ENCODE results near the gene NXPE3. TPM values are rescaled to one million over a fixed set of nuclear protein-coding genes. Genes with fewer than 3 reads are reported as not detected.

NXPE3 gene
- total RNA-seq, 1 donor from 2014 or later: 48.0 TPM

- ATAC-seq (no peak), DNase-seq (no peak)
- intact Hi-C loops (cut with micrococcal nuclease): no loop called here
These were observed 17.2 kb downstream of the NXPE3 start for GRCh38 chr3:101796077-101796680.

- intact Hi-C loops (cut with micrococcal nuclease): no loop called here
- DNase-seq: no peak
- no peak for ATAC-seq
These were observed 22.2 kb downstream of the NXPE3 start for GRCh38 chr3:101801174-101801573.

- ATAC-seq (no peak), DNase-seq (no peak)
- intact Hi-C loops (cut with micrococcal nuclease): no loop called here
These were observed 23.2 kb downstream of the NXPE3 start for GRCh38 chr3:101802179-101802578.

GRCh38 chr3:101803173-101803782, 24.3 kb downstream of the NXPE3 start:
- DNase-seq (no peak), ATAC-seq (peak; percentile 96)
- intact Hi-C loops (cut with micrococcal nuclease): no loop called here

GRCh38 chr3:101803939-101804338, 24.9 kb downstream of the NXPE3 start:
- intact Hi-C loops (cut with micrococcal nuclease): no loop called here
- ATAC-seq (no peak), DNase-seq (no peak)

- no peak for DNase-seq
- intact Hi-C loops (cut with micrococcal nuclease): no loop called here
- ATAC-seq: no peak
These were observed 27.5 kb downstream of the NXPE3 start for GRCh38 chr3:101806491-101806890.

GRCh38 chr3:101807888-101808287, 28.9 kb downstream of the NXPE3 start:
- DNase-seq (no peak), ATAC-seq (no peak)
- intact Hi-C loops (cut with micrococcal nuclease): no loop called here

GRCh38 chr3:101809178-101810021, 30.4 kb downstream of the NXPE3 start:
- ATAC-seq: peak; percentile 58
- intact Hi-C loops (cut with micrococcal nuclease): no loop called here
- no peak for DNase-seq

GRCh38 chr3:101810022-101810418, 31.0 kb downstream of the NXPE3 start:
- intact Hi-C loops (cut with micrococcal nuclease): no loop called here
- no peak for DNase-seq
- ATAC-seq: no peak

GRCh38 chr3:101811875-101812274, 32.9 kb downstream of the NXPE3 start:
- intact Hi-C loops (cut with micrococcal nuclease): loop anchor here (2.0 kb wide), 1 partner anchor 413 kb away; no protein-coding TSS in a partner anchor
- ATAC-seq (no peak), DNase-seq (no peak)

GRCh38 chr3:101812895-101813294, 33.9 kb downstream of the NXPE3 start:
- DNase-seq: no peak
- intact Hi-C loops (cut with micrococcal nuclease): loop anchor here (2.0 kb wide), 1 partner anchor 412 kb away; no protein-coding TSS in a partner anchor
- ATAC-seq: no peak

GRCh38 chr3:101813817-101814440, 34.9 kb downstream of the NXPE3 start:
- intact Hi-C loops (cut with micrococcal nuclease): loop anchor here (2.0 kb wide), 1 partner anchor 411 kb away; no protein-coding TSS in a partner anchor
- peak; percentile 22 for ATAC-seq
- DNase-seq: no peak

GRCh38 chr3:101814835-101815234, 35.8 kb downstream of the NXPE3 start:
- ATAC-seq (peak; percentile 83), DNase-seq (no peak)
- intact Hi-C loops (cut with micrococcal nuclease): no loop called here

- intact Hi-C loops (cut with micrococcal nuclease): no loop called here
- ATAC-seq: peak; percentile 10
- DNase-seq: no peak
These were observed 37.5 kb downstream of the NXPE3 start for GRCh38 chr3:101816215-101817149.

GRCh38 chr3:101817992-101818391, 39.0 kb downstream of the NXPE3 start:
- DNase-seq (no peak), ATAC-seq (no peak)
- intact Hi-C loops (cut with micrococcal nuclease): no loop called here

- intact Hi-C loops (cut with micrococcal nuclease): no loop called here
- ATAC-seq (no peak), DNase-seq (no peak)
These were observed 40.7 kb downstream of the NXPE3 start for GRCh38 chr3:101819649-101820206.

GRCh38 chr3:101821503-101821902, 42.5 kb downstream of the NXPE3 start:
- DNase-seq: no peak
- intact Hi-C loops (cut with micrococcal nuclease): no loop called here
- ATAC-seq: no peak

GRCh38 chr3:101823525-101823924, 44.5 kb downstream of the NXPE3 start:
- DNase-seq (no peak), ATAC-seq (no peak)
- intact Hi-C loops (cut with micrococcal nuclease): no loop called here
